Stomach (tissue), 9 donors: ENCODE results near the gene PTN. TPM values are rescaled to one million over a fixed set of nuclear protein-coding genes. Genes with fewer than 3 reads are reported as not detected.

Experiments used
- DNase-seq, 2 donors: peaks; one replicate each; pipeline versions ENCODE4 v3.0.0 to v3.0.0-alpha.2; 2013 to 2019
- H3K27ac ChIP-seq, 5 donors: fragments of 200-600 bp in 4 of 5; sonication (generic) in 4 of 5; one replicate each; pipeline ENCODE4 v1.5.1; 2013 to 2019; ENCODE audit warnings: mild to moderate bottlenecking in 1 of 5, moderate library complexity in 1 of 5
- H3K27me3 ChIP-seq, 3 donors: fragments of 200-600 bp; sonication (generic); one replicate each; pipeline ENCODE4 v1.5.1; 2017 to 2019; ENCODE audit warnings: mixed run types in 1 of 3
- H3K36me3 ChIP-seq, 4 donors: fragments of 200-600 bp; sonication (generic); 1 replicate in 3 of 4; 2 replicates in 1 of 4; pipeline ENCODE4 v1.5.1; 2016 to 2019
- H3K4me1 ChIP-seq, 4 donors: fragments of 200-600 bp; sonication (generic); one replicate each; pipeline ENCODE4 v1.5.1; 2016 to 2019
- H3K4me3 ChIP-seq, 4 donors: fragments of 200-600 bp; sonication (generic) in 3 of 4; one replicate each; pipeline ENCODE4 v1.5.1; 2016 to 2019; ENCODE audit warnings: mild to moderate bottlenecking in 1 of 4
- H3K9me3 ChIP-seq, 4 donors: fragments of 200-600 bp; sonication (generic); one replicate each; pipeline ENCODE4 v1.5.1; 2016 to 2019
- CTCF ChIP-seq, 7 experiments: fragments of 450-650 bp in 4 of 7; fragments of 200-600 bp in 3 of 7; sonication (generic) in 3 of 7; IDR thresholded peaks; one replicate each; pipeline ENCODE4 v1.5.1; 2016 to 2019; ENCODE audit warnings: antibody characterized with exemption in 7 of 7, control low read depth in 2 of 7, mild to moderate bottlenecking in 1 of 7
- EP300 ChIP-seq: sonication (generic); formaldehyde crosslinking; IDR thresholded peaks from one replicate; pipeline ENCODE4 v1.6.1; 2017; ENCODE audit warnings: antibody characterized with exemption
- POLR2A ChIP-seq, 4 donors: fragments of 450-650 bp; IDR thresholded peaks; one replicate each; pipeline ENCODE4 v1.6.1; 2016; ENCODE audit warnings: antibody characterized with exemption in 4 of 4, control low read depth in 2 of 4, mild to moderate bottlenecking in 1 of 4, moderate library complexity in 1 of 4
- POLR2AphosphoS5 ChIP-seq, 3 donors: sonication (generic); formaldehyde crosslinking; IDR thresholded peaks; one replicate each; pipeline ENCODE4 v1.6.1; 2016; ENCODE audit warnings: antibody characterized with exemption in 3 of 3
- WGBS, 5 donors: extraction: QIAGEN DNeasy Blood & Tissue Kit in 3 of 5; methylation state at CpG; one replicate each; pipeline versions ENCODE4 v1.1.5 to v1.1.7; 2013 to 2018; 5-methylcytosine and 5-hydroxymethylcytosine counted together
- intact Hi-C: fragments of 100-400 bp; cut with DNase I; formaldehyde crosslinking; loops from one replicate; pipeline ENCODE4 v1.15.1; 2023; ENCODE audit warnings: low total_unique reads
- polyA plus RNA-seq, 3 donors: library from polyadenylated mRNA; stranded (reverse); fragments of 200-250 nt; gene quantifications; one replicate each; pipeline ENCODE4 v1.2.3, GENCODE V29; 2013
- total RNA-seq, 5 donors: library from RNA; depleted of rRNA; stranded (reverse); fragments of >200 nt; gene quantifications; one replicate each; pipeline versions ENCODE4 v1.1.0 to v1.2.3, GENCODE V29; 2014 to 2016
- donor health status: healthy with polysubstance abuse.
- donor health status: Bipolar disorder and iron deficiency.
- donor health status: healthy.

Gene PTN
- total and polyA plus RNA-seq, 8 donors = 1.4 to 47.4 (median 6.4) TPM; not detected in 1

- Histone ChIP-seq H3K9me3 (no peaks in the 10 kb centered on the region), H3K27me3 (no peaks in the 10 kb centered on the region), H3K4me1 (no peaks in the 10 kb centered on the region), H3K27ac (no peak overlapping the region), H3K4me3 (no peak overlapping the region), H3K36me3 (no peaks in the 10 kb centered on the region)
- DNase-seq = no peak
- TF ChIP-seq POLR2AphosphoS5 (IDR thresholded peaks at IDR 0.05) (no peak), EP300 (no peak), POLR2A (IDR thresholded peaks at IDR 0.05) (no peak), CTCF (IDR thresholded peaks at IDR 0.05) (no peak)
- intact Hi-C loops = no loop called here
- WGBS, 5 donors = 71 to 95% (median 86%) methylated on average over 1 of the region's 1 CpG
Observed at GRCh38 chr7:137304165-137304564, 39.4 kb downstream of the PTN start.

DNA sequence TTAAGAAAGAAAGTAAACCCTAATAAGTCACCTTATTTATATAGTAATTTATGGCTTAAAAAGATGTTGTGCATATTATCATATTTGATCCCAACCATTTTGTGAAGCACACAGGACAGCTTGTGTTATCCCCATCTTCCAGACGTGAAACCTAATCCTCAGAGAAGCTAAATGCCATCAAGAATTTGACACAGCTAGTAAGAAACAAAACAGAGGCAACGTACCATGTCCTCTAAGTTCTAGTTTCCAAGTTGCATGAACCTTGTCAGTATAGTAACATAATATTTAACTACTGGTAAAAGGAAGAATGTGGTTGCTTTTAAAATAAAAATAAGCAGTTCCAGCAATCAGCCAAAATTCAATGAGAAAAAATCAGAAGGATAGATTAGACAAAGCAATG is 41.5 kb downstream of the PTN start:
- Histone ChIP-seq H3K27ac (no peak overlapping the region), H3K4me1 (peaks cover 0 to 5% (median 0%) of the 10 kb centered on the region in 4 donors), H3K36me3 (no peaks in the 10 kb centered on the region), H3K27me3 (no peaks in the 10 kb centered on the region), H3K4me3 (no peak overlapping the region), H3K9me3 (no peaks in the 10 kb centered on the region)
- TF ChIP-seq EP300 (no peak), POLR2AphosphoS5 (IDR thresholded peaks at IDR 0.05) (no peak), CTCF (IDR thresholded peaks at IDR 0.05) (no peak), POLR2A (IDR thresholded peaks at IDR 0.05) (no peak)
- WGBS, 5 donors = 59 to 82% (median 71%) methylated on average over 2 of the region's 2 CpGs
- DNase-seq = no peak
- intact Hi-C loops = no loop called here

- intact Hi-C loops = no loop called here
- H3K27ac ChIP-seq = no peak overlapping the region
- H3K4me3 ChIP-seq = no peak overlapping the region
- no peak for TF ChIP-seq POLR2AphosphoS5 (IDR thresholded peaks at IDR 0.05)
- no peak for TF ChIP-seq EP300
- no peak for TF ChIP-seq POLR2A (IDR thresholded peaks at IDR 0.05)
- no peak for TF ChIP-seq CTCF (IDR thresholded peaks at IDR 0.05)
- WGBS, 5 donors = 16 to 45% (median 34%) methylated on average over 1 of the region's 1 CpG
- H3K4me1 ChIP-seq = peaks cover 0 to 14% (median 0%) of the 10 kb centered on the region in 4 donors
- H3K9me3 ChIP-seq = no peaks in the 10 kb centered on the region
- H3K36me3 ChIP-seq = no peaks in the 10 kb centered on the region
- DNase-seq = no peak
- H3K27me3 ChIP-seq = no peaks in the 10 kb centered on the region
Observed at GRCh38 chr7:137298464-137298794, 45.1 kb downstream of the PTN start.

DNA sequence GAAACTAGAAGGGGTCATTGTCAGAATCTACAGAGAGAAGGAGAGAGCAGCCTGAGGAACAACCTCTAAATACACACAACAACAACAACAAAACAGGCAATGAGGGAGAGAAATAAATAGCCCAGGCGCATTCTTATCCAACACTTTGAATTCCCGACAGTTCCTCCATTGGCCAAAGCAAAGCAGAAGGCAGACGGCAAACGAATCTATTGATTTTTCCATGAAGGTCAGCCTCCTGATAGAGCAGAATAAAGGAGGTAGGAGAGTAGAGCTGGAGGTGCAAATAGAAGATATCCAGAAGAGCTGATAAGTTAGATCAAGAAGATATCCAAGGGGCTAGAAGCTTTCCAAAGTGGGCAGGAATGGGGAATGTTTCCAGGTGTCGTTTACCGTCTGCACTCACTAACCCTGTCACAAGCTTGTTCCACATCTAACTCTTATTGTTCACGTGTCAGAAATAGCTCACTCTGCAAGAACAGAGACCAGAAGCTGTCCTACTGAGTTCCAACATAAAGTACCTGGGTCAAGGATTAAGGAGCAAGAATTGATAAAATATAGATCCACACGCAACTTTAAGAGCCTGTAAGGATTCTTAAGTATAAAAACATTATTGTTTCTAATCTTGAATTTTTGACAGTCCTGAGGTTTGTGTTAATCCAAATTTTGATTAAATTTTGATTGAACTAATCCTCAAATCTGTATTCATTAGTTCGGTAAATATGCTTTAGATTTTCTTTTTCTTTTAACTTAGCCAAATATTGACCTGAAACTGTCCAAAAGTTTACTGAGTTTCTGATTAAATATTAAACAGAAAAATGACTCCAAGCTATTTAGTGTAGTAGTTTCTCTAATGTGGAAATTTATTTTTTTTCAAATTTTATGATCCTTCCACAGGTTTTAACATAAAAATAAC is 45.7 kb downstream of the PTN start:
- H3K4me1 ChIP-seq = peaks cover 0 to 14% (median 0%) of the 10 kb centered on the region in 4 donors
- TF ChIP-seq POLR2A (IDR thresholded peaks at IDR 0.05) = no peak
- WGBS, 5 donors = 21 to 51% (median 42%) methylated on average over 9 of the region's 9 CpGs
- intact Hi-C loops = no loop called here
- H3K9me3 ChIP-seq = no peaks in the 10 kb centered on the region
- DNase-seq = no peak
- H3K4me3 ChIP-seq = no peak overlapping the region
- H3K27ac ChIP-seq = no peak overlapping the region
- no peaks in the 10 kb centered on the region for H3K27me3 ChIP-seq
- H3K36me3 ChIP-seq = no peaks in the 10 kb centered on the region

GRCh38 chr7:137296576-137296975 is 47.0 kb downstream of the PTN start:
- no peaks in the 10 kb centered on the region for H3K27me3 ChIP-seq
- intact Hi-C loops = no loop called here
- H3K36me3 ChIP-seq = no peaks in the 10 kb centered on the region
- DNase-seq = peak in 1 of 2 donors; percentile 30
- TF ChIP-seq EP300 (no peak), POLR2A (IDR thresholded peaks at IDR 0.05) (no peak), CTCF (IDR thresholded peaks at IDR 0.05) (no peak), POLR2AphosphoS5 (IDR thresholded peaks at IDR 0.05) (no peak)
- no peak overlapping the region for H3K4me3 ChIP-seq
- H3K9me3 ChIP-seq = no peaks in the 10 kb centered on the region
- 62 to 89% (median 76%) methylated on average over 2 of the region's 2 CpGs for WGBS, 5 donors
- H3K4me1 ChIP-seq = peaks cover 0 to 14% (median 0%) of the 10 kb centered on the region in 4 donors
- no peak overlapping the region for H3K27ac ChIP-seq
